Measurements from ENCODE around the gene OR10H2. TPM values are rescaled to one million over a fixed set of nuclear protein-coding genes. Genes with fewer than 3 reads are reported as not detected.

Gene OR10H2
- total and polyA plus RNA-seq, 2 of the 8 experiments (the other 6 are each of a cell fraction or from before 2014, with no cell fraction given) = not detected

DNA sequence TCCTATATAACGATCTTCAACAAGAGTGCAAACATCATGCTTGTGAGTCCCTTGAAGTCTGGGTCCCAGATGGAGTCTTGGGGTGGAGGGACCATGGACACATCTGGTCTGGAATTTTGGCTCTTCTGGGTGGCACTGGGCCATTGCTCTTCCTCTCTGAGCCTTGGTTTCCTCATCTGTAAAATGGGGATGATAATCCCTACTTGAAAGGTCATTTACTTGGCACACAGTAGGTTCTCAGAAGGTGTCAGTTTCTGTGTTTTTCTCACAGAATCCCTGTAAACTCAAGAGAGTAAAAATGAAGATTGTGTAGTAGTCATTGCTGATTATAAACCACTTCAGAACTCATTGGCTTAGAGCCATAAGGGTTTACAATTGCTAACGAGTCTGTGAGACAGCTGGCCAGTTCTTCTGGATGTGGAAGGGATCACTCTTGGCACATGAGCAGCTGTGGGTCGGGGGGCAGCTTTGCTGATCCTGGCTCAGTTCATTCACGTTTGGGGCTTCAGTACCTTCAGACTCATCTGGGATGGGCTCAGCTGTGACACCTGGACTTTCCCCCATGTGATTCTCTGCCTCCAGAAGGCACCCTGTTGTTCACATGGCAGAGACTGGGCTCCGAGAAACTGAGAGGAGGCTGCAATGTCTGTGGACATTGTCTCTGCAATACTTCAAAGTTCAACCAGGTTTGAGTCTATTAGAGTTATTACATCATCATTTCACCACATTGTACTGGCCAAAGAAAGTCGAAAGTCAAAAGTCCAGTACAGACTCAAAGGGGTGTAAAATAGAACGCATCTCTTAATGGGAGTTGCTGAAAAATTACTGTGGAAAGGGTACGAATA is 47.1 kb upstream of the OR10H2 start (continued):
- TF ChIP-seq, protein P1, sequence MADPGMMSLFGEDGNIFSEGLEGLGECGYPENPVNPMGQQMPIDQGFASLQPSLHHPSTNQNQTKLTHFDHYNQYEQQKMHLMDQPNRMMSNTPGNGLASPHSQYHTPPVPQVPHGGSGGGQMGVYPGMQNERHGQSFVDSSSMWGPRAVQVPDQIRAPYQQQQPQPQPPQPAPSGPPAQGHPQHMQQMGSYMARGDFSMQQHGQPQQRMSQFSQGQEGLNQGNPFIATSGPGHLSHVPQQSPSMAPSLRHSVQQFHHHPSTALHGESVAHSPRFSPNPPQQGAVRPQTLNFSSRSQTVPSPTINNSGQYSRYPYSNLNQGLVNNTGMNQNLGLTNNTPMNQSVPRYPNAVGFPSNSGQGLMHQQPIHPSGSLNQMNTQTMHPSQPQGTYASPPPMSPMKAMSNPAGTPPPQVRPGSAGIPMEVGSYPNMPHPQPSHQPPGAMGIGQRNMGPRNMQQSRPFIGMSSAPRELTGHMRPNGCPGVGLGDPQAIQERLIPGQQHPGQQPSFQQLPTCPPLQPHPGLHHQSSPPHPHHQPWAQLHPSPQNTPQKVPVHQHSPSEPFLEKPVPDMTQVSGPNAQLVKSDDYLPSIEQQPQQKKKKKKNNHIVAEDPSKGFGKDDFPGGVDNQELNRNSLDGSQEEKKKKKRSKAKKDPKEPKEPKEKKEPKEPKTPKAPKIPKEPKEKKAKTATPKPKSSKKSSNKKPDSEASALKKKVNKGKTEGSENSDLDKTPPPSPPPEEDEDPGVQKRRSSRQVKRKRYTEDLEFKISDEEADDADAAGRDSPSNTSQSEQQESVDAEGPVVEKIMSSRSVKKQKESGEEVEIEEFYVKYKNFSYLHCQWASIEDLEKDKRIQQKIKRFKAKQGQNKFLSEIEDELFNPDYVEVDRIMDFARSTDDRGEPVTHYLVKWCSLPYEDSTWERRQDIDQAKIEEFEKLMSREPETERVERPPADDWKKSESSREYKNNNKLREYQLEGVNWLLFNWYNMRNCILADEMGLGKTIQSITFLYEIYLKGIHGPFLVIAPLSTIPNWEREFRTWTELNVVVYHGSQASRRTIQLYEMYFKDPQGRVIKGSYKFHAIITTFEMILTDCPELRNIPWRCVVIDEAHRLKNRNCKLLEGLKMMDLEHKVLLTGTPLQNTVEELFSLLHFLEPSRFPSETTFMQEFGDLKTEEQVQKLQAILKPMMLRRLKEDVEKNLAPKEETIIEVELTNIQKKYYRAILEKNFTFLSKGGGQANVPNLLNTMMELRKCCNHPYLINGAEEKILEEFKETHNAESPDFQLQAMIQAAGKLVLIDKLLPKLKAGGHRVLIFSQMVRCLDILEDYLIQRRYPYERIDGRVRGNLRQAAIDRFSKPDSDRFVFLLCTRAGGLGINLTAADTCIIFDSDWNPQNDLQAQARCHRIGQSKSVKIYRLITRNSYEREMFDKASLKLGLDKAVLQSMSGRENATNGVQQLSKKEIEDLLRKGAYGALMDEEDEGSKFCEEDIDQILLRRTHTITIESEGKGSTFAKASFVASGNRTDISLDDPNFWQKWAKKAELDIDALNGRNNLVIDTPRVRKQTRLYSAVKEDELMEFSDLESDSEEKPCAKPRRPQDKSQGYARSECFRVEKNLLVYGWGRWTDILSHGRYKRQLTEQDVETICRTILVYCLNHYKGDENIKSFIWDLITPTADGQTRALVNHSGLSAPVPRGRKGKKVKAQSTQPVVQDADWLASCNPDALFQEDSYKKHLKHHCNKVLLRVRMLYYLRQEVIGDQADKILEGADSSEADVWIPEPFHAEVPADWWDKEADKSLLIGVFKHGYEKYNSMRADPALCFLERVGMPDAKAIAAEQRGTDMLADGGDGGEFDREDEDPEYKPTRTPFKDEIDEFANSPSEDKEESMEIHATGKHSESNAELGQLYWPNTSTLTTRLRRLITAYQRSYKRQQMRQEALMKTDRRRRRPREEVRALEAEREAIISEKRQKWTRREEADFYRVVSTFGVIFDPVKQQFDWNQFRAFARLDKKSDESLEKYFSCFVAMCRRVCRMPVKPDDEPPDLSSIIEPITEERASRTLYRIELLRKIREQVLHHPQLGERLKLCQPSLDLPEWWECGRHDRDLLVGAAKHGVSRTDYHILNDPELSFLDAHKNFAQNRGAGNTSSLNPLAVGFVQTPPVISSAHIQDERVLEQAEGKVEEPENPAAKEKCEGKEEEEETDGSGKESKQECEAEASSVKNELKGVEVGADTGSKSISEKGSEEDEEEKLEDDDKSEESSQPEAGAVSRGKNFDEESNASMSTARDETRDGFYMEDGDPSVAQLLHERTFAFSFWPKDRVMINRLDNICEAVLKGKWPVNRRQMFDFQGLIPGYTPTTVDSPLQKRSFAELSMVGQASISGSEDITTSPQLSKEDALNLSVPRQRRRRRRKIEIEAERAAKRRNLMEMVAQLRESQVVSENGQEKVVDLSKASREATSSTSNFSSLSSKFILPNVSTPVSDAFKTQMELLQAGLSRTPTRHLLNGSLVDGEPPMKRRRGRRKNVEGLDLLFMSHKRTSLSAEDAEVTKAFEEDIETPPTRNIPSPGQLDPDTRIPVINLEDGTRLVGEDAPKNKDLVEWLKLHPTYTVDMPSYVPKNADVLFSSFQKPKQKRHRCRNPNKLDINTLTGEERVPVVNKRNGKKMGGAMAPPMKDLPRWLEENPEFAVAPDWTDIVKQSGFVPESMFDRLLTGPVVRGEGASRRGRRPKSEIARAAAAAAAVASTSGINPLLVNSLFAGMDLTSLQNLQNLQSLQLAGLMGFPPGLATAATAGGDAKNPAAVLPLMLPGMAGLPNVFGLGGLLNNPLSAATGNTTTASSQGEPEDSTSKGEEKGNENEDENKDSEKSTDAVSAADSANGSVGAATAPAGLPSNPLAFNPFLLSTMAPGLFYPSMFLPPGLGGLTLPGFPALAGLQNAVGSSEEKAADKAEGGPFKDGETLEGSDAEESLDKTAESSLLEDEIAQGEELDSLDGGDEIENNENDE (IDR thresholded peaks at IDR 0.05; ENCODE audit: insufficient replicate concordance, low read length) = no peak
- TF ChIP-seq RAD21 (IDR thresholded peaks at IDR 0.05 in 1 of 2, conservative IDR thresholded peaks at IDR 0.05 in 1 of 2; ENCODE audit: low read depth in 2 of 2, low read length in 2 of 2) (no peak), BACH1 (IDR thresholded peaks at IDR 0.05; ENCODE audit: low read length) (no peak), NANOG (IDR thresholded peaks at IDR 0.05; ENCODE audit: insufficient read depth, low read depth, low read length, poor library complexity, severe bottlenecking) (no peak), HDAC2 (IDR thresholded peaks at IDR 0.05; ENCODE audit: borderline replicate concordance in 1 of 2, low read depth in 2 of 2, low read length in 2 of 2) (no peak), CBX5 (IDR thresholded peaks at IDR 0.05; ENCODE audit: low read depth, low read length) (no peak), SP1 (IDR thresholded peaks at IDR 0.05; ENCODE audit: low read depth, low read length) (no peak), CHD2 (IDR thresholded peaks at IDR 0.05; ENCODE audit: low read length) (no peak)

Data from H1 (cell line).